CD4-positive, alpha-beta T cell treated with Interleukin-6 for 4 hours (primary cell): Measurements from ENCODE around the gene TRPC3.

Experiments used
- DNase-seq: peaks from one replicate; pipeline ENCODE4 v3.0.0-alpha.2; 2020; ENCODE audit warnings: mixed read lengths

TRPC3 gene

DNA sequence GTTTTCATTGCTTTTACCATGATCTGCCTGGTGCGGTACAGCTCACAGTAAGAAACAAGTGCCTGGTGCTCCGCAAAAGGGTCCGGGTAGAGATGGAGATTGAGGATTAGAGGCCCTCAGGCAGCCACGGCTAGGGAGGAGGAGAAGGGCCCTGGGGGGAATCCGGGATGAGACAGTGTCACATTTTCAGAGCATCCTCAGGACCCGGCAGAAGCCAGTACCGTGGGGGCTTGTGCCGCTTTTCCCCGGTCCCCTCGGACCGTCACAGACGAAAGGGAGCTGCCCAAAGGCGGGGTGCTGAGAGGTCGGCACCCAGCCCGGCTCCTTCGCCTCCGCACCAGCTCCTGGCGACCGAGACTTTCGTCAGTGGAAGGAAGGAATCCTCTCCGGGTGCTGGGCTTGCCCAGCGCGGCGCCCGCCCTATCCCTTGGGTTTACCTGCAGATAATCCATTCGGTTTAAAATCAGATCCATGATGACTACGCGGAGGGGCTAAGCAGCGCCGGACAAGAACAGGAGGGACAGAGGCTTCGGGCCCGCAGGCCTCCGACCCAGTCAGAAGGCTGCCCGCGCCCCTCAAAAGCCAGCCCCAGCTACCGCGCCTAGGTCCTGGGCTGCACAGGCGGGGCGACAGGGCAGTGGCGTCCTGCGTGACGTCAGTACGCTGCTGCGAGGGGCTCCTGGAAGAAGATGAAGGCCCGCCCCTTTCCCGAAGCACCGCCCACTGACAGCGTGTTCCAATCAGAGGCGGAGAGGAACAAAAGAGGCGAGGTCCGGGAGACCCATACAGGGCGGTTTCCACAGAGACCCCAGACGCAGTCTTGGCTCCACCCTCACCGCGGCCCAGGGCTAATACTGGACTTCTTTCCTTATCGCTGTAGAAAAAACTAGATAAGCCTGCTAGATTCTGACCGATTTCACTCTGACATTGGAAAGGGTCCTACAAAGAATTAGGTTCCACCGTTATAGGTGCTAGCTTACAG is 81.7 kb downstream of the TRPC3 start, which contains the start of gene BBS7:
TSS of gene BBS7 (minus strand) at position 634 of the 982 bp plus-strand sequence. CDS start at position 473, 161 bp downstream.
- peak; percentile 100 for DNase-seq

DNA sequence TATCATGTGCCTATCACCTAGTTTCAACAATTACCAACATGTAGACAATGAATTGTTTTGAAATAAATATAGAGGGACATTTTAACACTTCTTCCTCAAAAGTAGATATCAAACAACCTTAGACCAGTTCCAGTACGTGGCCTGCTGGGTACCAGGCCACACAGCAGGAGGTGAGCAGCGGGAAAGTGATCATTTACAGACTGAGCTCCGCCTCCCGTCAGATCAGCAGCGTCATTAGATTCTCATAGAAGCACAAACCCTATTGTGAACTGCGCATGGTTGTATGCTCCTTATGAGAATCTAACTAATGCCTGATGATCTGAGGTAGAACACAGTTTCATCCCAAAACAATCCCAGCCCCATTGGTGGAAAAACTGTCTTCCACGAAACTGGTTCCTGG is 88.1 kb downstream of the TRPC3 start:
- DNase-seq: no peak

DNA sequence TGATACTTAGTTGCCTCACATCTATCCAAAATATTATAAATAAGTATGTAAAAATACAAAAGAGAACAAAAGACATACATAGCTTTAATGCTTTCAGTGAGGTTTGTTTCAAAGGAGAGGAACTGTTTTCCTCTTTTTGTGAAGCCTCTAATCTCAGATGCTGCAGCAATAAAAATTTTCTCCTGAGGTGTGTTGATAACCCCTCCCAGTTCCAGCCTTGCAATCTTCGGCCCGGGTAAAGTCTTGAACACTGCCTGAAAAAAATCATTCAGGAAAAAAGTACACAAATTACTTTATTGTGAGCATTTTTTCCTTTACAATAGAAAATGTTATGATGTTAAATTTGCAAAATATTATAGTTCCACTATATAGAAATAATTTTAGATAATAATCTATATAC is 90.4 kb downstream of the TRPC3 start:
- DNase-seq: no peak

DNA sequence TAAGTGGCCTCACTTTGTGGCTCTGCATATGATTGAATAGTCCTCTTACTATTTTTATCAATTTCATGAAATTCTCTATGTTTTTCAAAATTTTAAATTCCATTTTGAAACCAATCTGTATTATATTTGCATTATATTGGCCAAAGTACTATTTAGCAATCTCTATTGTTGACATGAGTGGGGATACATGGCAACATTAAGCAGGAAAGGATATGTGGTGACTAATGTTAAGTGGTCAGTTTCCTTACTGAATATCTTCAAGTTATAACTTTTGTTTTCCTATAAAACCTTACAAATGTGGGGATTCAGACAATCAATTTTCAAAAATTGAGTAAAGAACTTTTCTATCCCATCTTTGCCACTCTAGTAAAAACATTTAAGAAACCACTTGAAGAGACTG is 91.7 kb downstream of the TRPC3 start:
- no peak for DNase-seq

DNA sequence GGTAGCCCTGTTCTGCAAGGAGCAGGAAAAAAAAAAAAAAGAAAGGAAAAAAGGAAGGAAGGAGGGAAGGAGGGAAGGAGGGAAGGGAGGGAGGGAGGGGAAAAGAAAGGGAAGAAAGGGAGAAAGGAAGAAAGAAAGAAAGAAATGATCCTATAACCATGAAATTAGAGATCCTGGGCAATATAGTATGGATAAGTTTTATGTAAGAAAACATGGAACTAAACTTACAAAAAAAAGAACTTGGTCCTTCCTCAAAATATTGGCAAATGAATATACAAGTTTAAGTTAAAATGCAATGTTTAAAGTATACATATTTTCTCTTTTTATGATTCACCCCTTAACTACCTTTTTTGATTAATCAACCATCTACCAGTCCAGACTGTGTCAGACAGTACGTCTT is 100.5 kb downstream of the TRPC3 start:
- DNase-seq: no peak

GRCh38 chr4:121846662-121847061 is 105.2 kb downstream of the TRPC3 start:
- no peak for DNase-seq

DNA sequence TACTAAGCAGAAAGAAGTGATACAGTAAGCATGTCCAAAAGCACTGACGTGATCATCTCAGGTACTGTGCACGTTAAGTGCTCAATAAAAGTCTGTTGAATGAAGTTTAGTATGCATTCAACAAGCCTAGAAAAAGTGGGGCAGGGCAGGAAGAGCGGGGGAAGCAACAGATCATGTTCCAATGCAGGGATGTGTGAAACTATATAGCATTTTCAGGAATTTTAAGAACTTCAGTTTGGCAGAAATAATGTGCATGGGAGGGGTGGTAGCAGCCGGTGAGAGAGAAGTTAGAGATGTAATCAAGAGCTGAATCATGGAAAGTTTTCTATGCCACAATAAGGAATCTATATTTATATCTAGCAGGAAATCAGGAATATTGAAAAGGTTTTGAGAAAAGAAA is 109.0 kb downstream of the TRPC3 start:
- no peak for DNase-seq

- no peak for DNase-seq
Observed at GRCh38 chr4:121838136-121838535, 113.7 kb downstream of the TRPC3 start.

- DNase-seq: no peak
Observed at GRCh38 chr4:121829511-121829910, 122.3 kb downstream of the TRPC3 start.
